Stomach (tissue), 4 donors: ENCODE results near the gene NUB1.

ENCODE experiments used
- EP300 ChIP-seq: sonication (generic); formaldehyde crosslinking; IDR thresholded peaks from one replicate; pipeline ENCODE4 v1.6.1; 2017; ENCODE audit warnings: antibody characterized with exemption
- POLR2A ChIP-seq, 4 donors: fragments of 450-650 bp; IDR thresholded peaks; one replicate each; pipeline ENCODE4 v1.6.1; 2016; ENCODE audit warnings: antibody characterized with exemption in 4 of 4, control low read depth in 2 of 4, mild to moderate bottlenecking in 1 of 4, moderate library complexity in 1 of 4
- POLR2AphosphoS5 ChIP-seq, 3 donors: sonication (generic); formaldehyde crosslinking; IDR thresholded peaks; one replicate each; pipeline ENCODE4 v1.6.1; 2016; ENCODE audit warnings: antibody characterized with exemption in 3 of 3
- TF ChIP-seq, protein P1 (sequence below), 7 experiments: fragments of 450-650 bp in 4 of 7; fragments of 200-600 bp in 3 of 7; sonication (generic) in 3 of 7; IDR thresholded peaks; one replicate each; pipeline ENCODE4 v1.5.1; 2016 to 2019; ENCODE audit warnings: antibody characterized with exemption in 7 of 7, control low read depth in 2 of 7, mild to moderate bottlenecking in 1 of 7

DNA sequence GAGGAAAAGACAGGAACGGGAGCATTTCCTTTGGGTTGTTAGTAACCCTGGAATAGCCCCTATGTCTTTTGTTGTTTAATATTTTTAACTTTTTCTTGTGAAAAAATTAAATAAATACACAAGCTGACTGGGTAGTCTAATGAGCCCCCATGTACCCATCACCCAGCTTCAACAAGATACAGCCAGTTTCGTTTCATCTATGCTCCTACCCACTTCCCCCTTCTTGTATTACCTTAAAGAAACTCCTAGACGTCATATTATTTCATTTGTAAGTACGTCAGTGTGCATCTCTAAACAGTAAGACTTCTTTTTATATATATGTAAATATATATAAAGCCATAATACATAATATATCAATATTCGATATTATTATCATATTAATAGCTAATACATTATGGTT lies 42.8 kb upstream of the NUB1 start:
- TF ChIP-seq, protein P1, sequence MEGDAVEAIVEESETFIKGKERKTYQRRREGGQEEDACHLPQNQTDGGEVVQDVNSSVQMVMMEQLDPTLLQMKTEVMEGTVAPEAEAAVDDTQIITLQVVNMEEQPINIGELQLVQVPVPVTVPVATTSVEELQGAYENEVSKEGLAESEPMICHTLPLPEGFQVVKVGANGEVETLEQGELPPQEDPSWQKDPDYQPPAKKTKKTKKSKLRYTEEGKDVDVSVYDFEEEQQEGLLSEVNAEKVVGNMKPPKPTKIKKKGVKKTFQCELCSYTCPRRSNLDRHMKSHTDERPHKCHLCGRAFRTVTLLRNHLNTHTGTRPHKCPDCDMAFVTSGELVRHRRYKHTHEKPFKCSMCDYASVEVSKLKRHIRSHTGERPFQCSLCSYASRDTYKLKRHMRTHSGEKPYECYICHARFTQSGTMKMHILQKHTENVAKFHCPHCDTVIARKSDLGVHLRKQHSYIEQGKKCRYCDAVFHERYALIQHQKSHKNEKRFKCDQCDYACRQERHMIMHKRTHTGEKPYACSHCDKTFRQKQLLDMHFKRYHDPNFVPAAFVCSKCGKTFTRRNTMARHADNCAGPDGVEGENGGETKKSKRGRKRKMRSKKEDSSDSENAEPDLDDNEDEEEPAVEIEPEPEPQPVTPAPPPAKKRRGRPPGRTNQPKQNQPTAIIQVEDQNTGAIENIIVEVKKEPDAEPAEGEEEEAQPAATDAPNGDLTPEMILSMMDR (IDR thresholded peaks at IDR 0.05), result no peak
- TF ChIP-seq POLR2A (IDR thresholded peaks at IDR 0.05) (no peak), POLR2AphosphoS5 (IDR thresholded peaks at IDR 0.05) (no peak), EP300 (no peak)
